Ishikawa (cell line): ENCODE measurements around the gene ABTB2.

Source experiments
- CEBPB ChIP-seq: IDR thresholded peaks from 2 replicates; pipeline ENCODE4 v1.6.1; 2012
- CREB1 ChIP-seq: IDR thresholded peaks from 2 replicates; pipeline ENCODE4 v1.6.1; 2012; ENCODE audit warnings: low read depth
- EGR1 ChIP-seq: IDR thresholded peaks from 2 replicates; pipeline ENCODE4 v1.6.1; 2012
- EP300 ChIP-seq: IDR thresholded peaks from 2 replicates; pipeline ENCODE4 v1.6.1; 2012; ENCODE audit warnings: borderline replicate concordance
- FOXM1 ChIP-seq: IDR thresholded peaks from 2 replicates; pipeline ENCODE4 v1.6.1; 2012; ENCODE audit warnings: low read depth, borderline replicate concordance
- MAX ChIP-seq: IDR thresholded peaks from 2 replicates; pipeline ENCODE4 v1.6.1; 2012
- NFIC ChIP-seq: IDR thresholded peaks from 2 replicates; pipeline ENCODE4 v1.6.1; 2012
- RAD21 ChIP-seq: IDR thresholded peaks from 2 replicates; pipeline ENCODE4 v1.6.1; 2012; ENCODE audit warnings: low read depth
- REST ChIP-seq: IDR thresholded peaks from 2 replicates; pipeline ENCODE4 v1.6.1; 2012; ENCODE audit warnings: low read depth, mild to moderate bottlenecking
- TAF1 ChIP-seq: IDR thresholded peaks from 2 replicates; pipeline ENCODE4 v1.6.1; 2012; ENCODE audit warnings: low read depth, mild to moderate bottlenecking
- TCF12 ChIP-seq: IDR thresholded peaks from 2 replicates; pipeline ENCODE4 v1.6.1; 2012; ENCODE audit warnings: low read depth
- TEAD4 ChIP-seq: IDR thresholded peaks from 2 replicates; pipeline ENCODE4 v1.6.1; 2012
- USF1 ChIP-seq: IDR thresholded peaks from 2 replicates; pipeline ENCODE4 v1.6.1; 2012
- YY1 ChIP-seq: IDR thresholded peaks from 2 replicates; pipeline ENCODE4 v1.6.1; 2012; ENCODE audit warnings: low read depth
- ZBTB7A ChIP-seq: IDR thresholded peaks from 2 replicates; pipeline ENCODE4 v1.6.1; 2012; ENCODE audit warnings: low read depth

Gene ABTB2

GRCh38 chr11:34166806-34167740 lies 190.7 kb downstream of the ABTB2 start:
- TF ChIP-seq FOXM1 (no peak), RAD21 (no peak), TEAD4 (no peak), EGR1 (no peak), NFIC (no peak), USF1 (no peak), CEBPB (no peak), TCF12 (no peak), CREB1 (no peak), ZBTB7A (no peak), REST (no peak), EP300 (no peak), TAF1 (no peak), MAX (no peak)

- TF ChIP-seq TCF12 (no peak), NFIC (peak; percentile 44; the same call in 1 of the 2 replicates)
These were observed 191.8 kb downstream of the ABTB2 start for GRCh38 chr11:34165786-34166555.

- TF ChIP-seq CEBPB = no peak
- TF ChIP-seq EGR1 = no peak
- TF ChIP-seq TAF1 = no peak
- no peak for TF ChIP-seq TEAD4
- no peak for TF ChIP-seq FOXM1
- no peak for TF ChIP-seq CREB1
- no peak for TF ChIP-seq NFIC
- TF ChIP-seq RAD21 = no peak
- no peak for TF ChIP-seq EP300
- TF ChIP-seq TCF12 = no peak
- no peak for TF ChIP-seq REST
- TF ChIP-seq YY1 = no peak
- no peak for TF ChIP-seq MAX
- TF ChIP-seq USF1 = no peak
- TF ChIP-seq ZBTB7A = no peak
These were observed 192.7 kb downstream of the ABTB2 start for GRCh38 chr11:34165121-34165520.

- TF ChIP-seq CREB1 (no peak), EP300 (no peak), FOXM1 (no peak), YY1 (no peak), EGR1 (no peak), ZBTB7A (no peak), TCF12 (no peak), RAD21 (no peak), NFIC (no peak), MAX (no peak), TAF1 (no peak), USF1 (no peak), REST (no peak)
These were observed 195.0 kb downstream of the ABTB2 start for GRCh38 chr11:34162856-34163255.
